Stimulated activated CD8-positive, alpha-beta memory T cell treated with anti-CD3 and anti-CD28 coated beads, Interleukin-12 subunit alpha, Interleukin-12 subunit beta, amount 100 ng/mL, for 4 hours (primary cell): ENCODE measurements around the gene PDE4B.

ENCODE experiments used
- DNase-seq: peaks from one replicate; pipeline ENCODE4 v3.0.0-alpha.2; 2020; ENCODE audit warnings: low read depth

PDE4B gene

GRCh38 chr1:66360285-66360724 is 567.6 kb downstream of the PDE4B start:
- DNase-seq: no peak

GRCh38 chr1:66364578-66365391 is 572.1 kb downstream of the PDE4B start:
- no peak for DNase-seq

- no peak for DNase-seq
Observed at GRCh38 chr1:66365635-66366034, 572.9 kb downstream of the PDE4B start.

GRCh38 chr1:66366634-66367033 is 573.9 kb downstream of the PDE4B start:
- no peak for DNase-seq

- no peak for DNase-seq
Observed at GRCh38 chr1:66367369-66367768, 574.7 kb downstream of the PDE4B start.

GRCh38 chr1:66368261-66368660 is 575.6 kb downstream of the PDE4B start:
- no peak for DNase-seq

GRCh38 chr1:66370462-66370971 is 577.8 kb downstream of the PDE4B start:
- no peak for DNase-seq

- no peak for DNase-seq
Observed at GRCh38 chr1:66371233-66372005, 578.7 kb downstream of the PDE4B start.

- DNase-seq: no peak
Observed at GRCh38 chr1:66372522-66373101, 579.9 kb downstream of the PDE4B start.

GRCh38 chr1:66373157-66373591 is 580.5 kb downstream of the PDE4B start:
- DNase-seq: no peak

GRCh38 chr1:66374148-66374547 is 581.5 kb downstream of the PDE4B start:
- no peak for DNase-seq

- no peak for DNase-seq
Observed at GRCh38 chr1:66374561-66375111, 581.9 kb downstream of the PDE4B start.

- no peak for DNase-seq
Observed at GRCh38 chr1:66375125-66375524, 582.4 kb downstream of the PDE4B start.

- no peak for DNase-seq
Observed at GRCh38 chr1:66380452-66381212, 587.9 kb downstream of the PDE4B start.

- no peak for DNase-seq
Observed at GRCh38 chr1:66381621-66382275, 589.1 kb downstream of the PDE4B start.

GRCh38 chr1:66383168-66383567 is 590.5 kb downstream of the PDE4B start:
- DNase-seq: no peak

- DNase-seq: no peak
Observed at GRCh38 chr1:66383611-66384010, 590.9 kb downstream of the PDE4B start.

- no peak for DNase-seq
Observed at GRCh38 chr1:66384258-66384921, 591.7 kb downstream of the PDE4B start.

- DNase-seq: no peak
Observed at GRCh38 chr1:66386712-66387111, 594.0 kb downstream of the PDE4B start.

- no peak for DNase-seq
Observed at GRCh38 chr1:66388913-66389312, 596.2 kb downstream of the PDE4B start.
